Measurements from ENCODE around the gene SPNS2. TPM values are rescaled to one million over a fixed set of nuclear protein-coding genes. Genes with fewer than 3 reads are reported as not detected.

SPNS2 gene
- polyA plus RNA-seq, 3 donors, result 0.23 to 0.33 TPM; not detected in 1

GRCh38 chr17:4497101-4497824 is 1.4 kb upstream of the SPNS2 start:
- Histone ChIP-seq H3K27ac (ENCODE audit: low read depth in 1 of 2, low read length in 2 of 2) (no peak overlapping the region), H3K36me3 (replicated peaks in 1 of 2; ENCODE audit: control insufficient read depth in 1 of 2, insufficient read depth in 2 of 2, low read length in 2 of 2) (no peaks in the 10 kb centered on the region), H3K27me3 (ENCODE audit: control insufficient read depth in 2 of 2, insufficient read depth in 2 of 2, low read length in 2 of 2) (peaks cover 14 to 42% of the 10 kb centered on the region in 2 donors), H3K79me2 (ENCODE audit: insufficient read depth, low read length) (no peaks in the 10 kb centered on the region), H3K4me3 (replicated peaks in 1 of 3; ENCODE audit: low read depth in 2 of 3, low read length in 3 of 3) (no peak overlapping the region), H4K20me1 (ENCODE audit: insufficient read depth, low read length) (no peaks in the 10 kb centered on the region), H3K9ac (ENCODE audit: insufficient read depth, low read length, poor library complexity, severe bottlenecking) (no peak overlapping the region), H3K9me3 (replicated peaks in 1 of 2; ENCODE audit: control insufficient read depth in 1 of 2, insufficient read depth in 1 of 2, low read length in 2 of 2) (peaks cover 0 to 13% of the 10 kb centered on the region in 2 donors), H2AFZ (ENCODE audit: insufficient read depth, low read depth, low read length, poor library complexity, severe bottlenecking) (no peak overlapping the region), H3K4me2 (replicated peaks; ENCODE audit: extremely low read depth, low read length, poor library complexity, severe bottlenecking) (no peak overlapping the region), H3K4me1 (ENCODE audit: control insufficient read depth in 1 of 2, insufficient read depth in 2 of 2, low read length in 2 of 2) (peaks cover 34 to 41% of the 10 kb centered on the region in 2 donors)
- intact Hi-C loops (cut with micrococcal nuclease), result no loop called here
- H3K36me3 Mint-ChIP-seq, result peaks cover 0 to 5% of the 10 kb centered on the region in 2 donors
- peak overlapping the region in 1 of 2 donors; percentile 50 for H3K4me3 Mint-ChIP-seq
- no peak overlapping the region for H3K27ac Mint-ChIP-seq
- no peak for TF ChIP-seq CTCF (IDR thresholded peaks at IDR 0.05)
- H3K9me3 Mint-ChIP-seq, result peaks cover 0 to 17% (median 0%) of the 10 kb centered on the region in 7 donors
- peak in 1 of 3 donors; percentile 22 for DNase-seq
- peaks cover 38% of the 10 kb centered on the region for H3K4me1 Mint-ChIP-seq
- H3K27me3 Mint-ChIP-seq (ENCODE audit: low read depth in 3 of 3), result peaks cover 46 to 47% (median 46%) of the 10 kb centered on the region in 3 donors
- 68% methylated on average over 15 of the region's 23 CpGs for WGBS (ENCODE audit: insufficient coverage)

GRCh38 chr17:4499431-4500190 is 930 bp downstream of the SPNS2 start:
- peak overlapping the region; percentile 19 for H3K9ac ChIP-seq (ENCODE audit: insufficient read depth, low read length, poor library complexity, severe bottlenecking)
- H3K79me2 ChIP-seq (ENCODE audit: insufficient read depth, low read length), result no peaks in the 10 kb centered on the region
- H3K27me3 ChIP-seq (ENCODE audit: control insufficient read depth in 2 of 2, insufficient read depth in 2 of 2, low read length in 2 of 2), result peaks cover 14 to 42% of the 10 kb centered on the region in 2 donors
- Mint-ChIP-seq H3K9me3 (peaks cover 0 to 17% (median 0%) of the 10 kb centered on the region in 7 donors), H3K36me3 (peaks cover 0 to 5% of the 10 kb centered on the region in 2 donors), H3K4me3 (peak overlapping the region; percentile 85 to 95), H3K27me3 (ENCODE audit: low read depth in 3 of 3) (peaks cover 46 to 55% (median 48%) of the 10 kb centered on the region in 3 donors), H3K4me1 (peaks cover 33% of the 10 kb centered on the region), H3K27ac (peak overlapping the region in 2 of 7 donors; percentile 45 to 62)
- no peak overlapping the region for H3K27ac ChIP-seq (ENCODE audit: low read depth in 1 of 2, low read length in 2 of 2)
- H4K20me1 ChIP-seq (ENCODE audit: insufficient read depth, low read length), result no peaks in the 10 kb centered on the region
- H3K9me3 ChIP-seq (replicated peaks in 1 of 2; ENCODE audit: control insufficient read depth in 1 of 2, insufficient read depth in 1 of 2, low read length in 2 of 2), result peaks cover 0 to 13% of the 10 kb centered on the region in 2 donors
- H3K4me1 ChIP-seq (ENCODE audit: control insufficient read depth in 1 of 2, insufficient read depth in 2 of 2, low read length in 2 of 2), result peaks cover 25 to 31% of the 10 kb centered on the region in 2 donors
- under 1% methylated on average over 51 of the region's 53 CpGs for WGBS (ENCODE audit: insufficient coverage)
- no peak for TF ChIP-seq CTCF (IDR thresholded peaks at IDR 0.05)
- H3K4me2 ChIP-seq (replicated peaks; ENCODE audit: extremely low read depth, low read length, poor library complexity, severe bottlenecking), result peak overlapping the region; percentile 70
- peak overlapping the region; percentile 23 to 70 (median 25) for H3K4me3 ChIP-seq (replicated peaks in 1 of 3; ENCODE audit: low read depth in 2 of 3, low read length in 3 of 3)
- H3K36me3 ChIP-seq (replicated peaks in 1 of 2; ENCODE audit: control insufficient read depth in 1 of 2, insufficient read depth in 2 of 2, low read length in 2 of 2), result no peaks in the 10 kb centered on the region
- peak; percentile 14 to 50 (median 30) for DNase-seq
- peak overlapping the region; percentile 68 for H2AFZ ChIP-seq (ENCODE audit: insufficient read depth, low read depth, low read length, poor library complexity, severe bottlenecking)
- intact Hi-C loops (cut with micrococcal nuclease), result no loop called here
